Measurements from ENCODE around the gene DUSP3.
A peak's percentile ranks its signal among the peaks of the same experiment; 100 is the strongest.

DNA sequence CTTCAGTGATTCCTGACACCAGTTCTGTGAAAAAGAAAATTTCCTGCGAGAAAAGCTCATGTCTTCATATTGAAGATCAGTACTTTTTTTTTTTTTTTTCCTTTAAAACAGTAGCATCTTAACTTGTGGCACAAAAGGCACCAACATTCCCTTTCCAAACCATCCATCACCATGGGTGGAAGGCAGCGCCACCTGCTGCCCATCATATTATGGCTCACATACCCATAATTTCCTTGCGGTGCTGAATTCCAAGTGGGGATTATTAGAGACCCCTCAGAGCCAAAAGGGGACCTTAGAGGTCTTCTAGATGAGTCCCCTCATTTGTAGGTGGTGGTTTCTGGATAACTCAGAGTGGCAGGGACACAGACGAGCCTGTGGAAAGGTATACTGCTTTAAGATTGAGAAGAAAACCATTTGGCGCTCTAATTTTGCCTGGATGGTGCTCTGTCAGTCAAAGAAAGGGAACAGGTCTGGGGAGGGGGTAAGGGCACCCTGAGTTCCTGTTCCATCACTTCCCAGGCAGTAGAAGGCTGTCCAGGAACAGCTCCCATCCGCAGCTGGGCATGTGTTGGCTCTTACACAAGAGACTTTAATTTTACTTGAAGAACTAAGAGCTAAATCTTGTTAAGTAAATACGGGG, 12.2 kb downstream of the DUSP3 start:
- TF ChIP-seq CTCF (IDR thresholded peaks at IDR 0.05) (peak; percentile 41 to 56 (median 48)), POLR2A (IDR thresholded peaks at IDR 0.05) (no peak), EP300 (IDR thresholded peaks at IDR 0.05) (no peak)

All from ovary (tissue), 3 donors.